Articular chondrocyte of knee joint (primary cell): ENCODE measurements around the gene LYZ. TPM values are rescaled to one million over a fixed set of nuclear protein-coding genes. Genes with fewer than 3 reads are reported as not detected.

Experiments used
- small RNA-seq: library from RNA; depleted of rRNA; stranded (forward); fragments of <200 nt; gene quantifications from one replicate; pipeline ENCODE3, GENCODE V24; 2012
- total RNA-seq: library from RNA; depleted of rRNA; stranded (reverse); fragments of >200 nt; gene quantifications from 2 replicates; pipeline ENCODE4 v1.2.3, GENCODE V29; 2012

Gene LYZ
- total RNA-seq = 0.13 TPM in 1 of 2 replicates, not detected in the other

DNA sequence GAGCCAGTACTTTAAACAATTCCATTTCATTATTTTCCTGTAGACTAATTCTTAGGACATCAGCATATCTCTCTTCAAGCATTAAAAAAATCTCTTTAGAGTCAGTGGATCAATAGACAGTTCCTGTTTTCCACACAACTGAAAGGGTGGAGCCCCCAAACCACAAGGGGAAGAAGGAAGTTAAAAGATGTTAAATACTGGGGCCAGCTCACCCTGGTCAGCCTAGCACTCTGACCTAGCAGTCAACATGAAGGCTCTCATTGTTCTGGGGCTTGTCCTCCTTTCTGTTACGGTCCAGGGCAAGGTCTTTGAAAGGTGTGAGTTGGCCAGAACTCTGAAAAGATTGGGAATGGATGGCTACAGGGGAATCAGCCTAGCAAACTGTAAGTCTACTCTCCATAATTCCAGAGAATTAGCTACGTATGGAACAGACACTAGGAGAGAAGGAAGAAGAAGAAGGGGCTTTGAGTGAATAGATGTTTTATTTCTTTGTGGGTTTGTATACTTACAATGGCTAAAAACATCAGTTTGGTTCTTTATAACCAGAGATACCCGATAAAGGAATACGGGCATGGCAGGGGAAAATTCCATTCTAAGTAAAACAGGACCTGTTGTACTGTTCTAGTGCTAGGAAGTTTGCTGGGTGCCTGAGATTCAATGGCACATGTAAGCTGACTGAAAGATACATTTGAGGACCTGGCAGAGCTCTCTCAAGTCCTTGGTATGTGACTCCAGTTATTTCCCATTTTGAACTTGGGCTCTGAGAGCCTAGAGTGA, at the start of gene LYZ:
Gene LYZ (plus strand): TSS at position 220 of the 777 bp plus-strand sequence. CDS start 28 bp downstream, at position 248.

DNA sequence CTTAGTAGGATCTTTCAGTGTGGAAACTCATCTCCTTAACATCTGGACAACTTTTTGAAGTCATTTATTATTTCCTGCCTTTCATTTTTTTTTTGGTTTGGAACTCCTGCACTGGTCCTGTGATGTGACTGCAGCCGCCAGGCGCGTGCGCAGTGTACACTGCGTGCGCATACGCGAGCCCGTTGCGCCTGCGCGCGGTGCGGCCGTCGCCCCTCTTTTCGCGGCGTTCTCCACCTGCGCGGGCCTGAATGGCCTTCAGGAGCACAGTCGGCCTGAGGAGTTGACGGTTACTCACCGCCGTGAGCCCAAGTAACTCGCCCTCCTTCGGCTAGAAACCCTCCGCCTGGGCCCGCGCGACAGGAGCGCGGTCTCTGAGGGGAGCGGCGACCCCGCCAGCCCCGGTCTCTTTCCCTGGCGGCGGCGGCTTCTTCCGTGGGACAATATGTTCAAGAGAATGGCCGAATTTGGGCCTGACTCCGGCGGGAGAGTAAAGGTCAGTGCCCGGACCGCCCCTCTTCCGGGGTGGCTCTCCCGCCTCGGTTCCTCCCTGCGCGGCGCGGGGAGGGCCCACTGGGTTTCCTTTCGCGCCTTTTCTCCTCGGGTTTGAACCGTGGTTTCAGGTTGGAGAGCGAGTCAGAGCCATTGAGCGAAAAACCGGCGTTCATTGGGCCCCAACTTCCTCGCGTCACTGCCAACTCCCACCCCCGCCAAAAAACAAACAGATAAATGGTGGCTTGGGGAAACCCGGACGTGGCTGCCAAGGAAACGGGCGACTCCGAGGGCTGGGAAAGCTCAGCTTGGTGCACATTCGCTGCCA, 11.6 kb downstream of the LYZ start, which contains the start of gene YEATS4:
Gene YEATS4 (plus strand): TSS at position 213 of the 817 bp plus-strand sequence. CDS start 230 bp downstream, at position 443.

Small RNAs within 50 kb of the gene (small RNA-seq; reads per million reads assigned to genes)
- not detected for gene RN7SL804P

Other genes with a start within 250 kb of the LYZ start
- gene CPSF6, start 108.8 kb upstream of the LYZ start, total RNA-seq = 23.0 and 29.9 TPM in 2 replicates
- 16.3 and 28.5 TPM in 2 replicates for gene YEATS4, start 11.4 kb downstream of the LYZ start, total RNA-seq
- gene FRS2, start 122.0 kb downstream of the LYZ start, total RNA-seq = 103 and 111 TPM in 2 replicates
- 174 and 206 TPM in 2 replicates for gene CCT2, start 237.1 kb downstream of the LYZ start, total RNA-seq